ENCODE measurements around the gene BET1.

DNA sequence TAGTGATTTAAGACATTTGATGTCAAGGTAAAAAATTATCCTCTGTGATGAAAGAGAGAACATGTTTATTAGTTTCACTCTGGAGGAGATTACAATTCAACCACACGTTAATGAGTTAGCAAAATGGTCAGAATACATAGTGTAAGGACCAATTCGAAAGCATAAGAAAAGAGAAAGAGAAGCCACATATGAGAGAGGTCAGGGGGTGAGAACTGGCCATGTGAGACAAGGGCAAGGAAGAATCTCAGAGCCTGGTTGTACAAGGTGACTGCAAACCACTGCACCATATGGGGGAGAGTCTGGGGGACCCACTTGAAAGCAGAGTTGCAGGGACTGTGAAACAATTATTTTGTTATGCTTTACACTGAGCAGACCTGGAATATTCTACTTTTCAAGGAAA is 27.7 kb upstream of the BET1 start:
- TF ChIP-seq ZNF70 (CRISPR knock-in tag; IDR thresholded peaks at IDR 0.05) = no peak
- no peak for TF ChIP-seq PPARA (CRISPR knock-in tag; IDR thresholded peaks at IDR 0.05; ENCODE audit: borderline replicate concordance)
- no peak for TF ChIP-seq TOX (CRISPR knock-in tag; IDR thresholded peaks at IDR 0.05; ENCODE audit: borderline replicate concordance)
- no peak for TF ChIP-seq ISL1 (CRISPR knock-in tag; IDR thresholded peaks at IDR 0.05)
